Stimulated activated naive CD4-positive, alpha-beta T cell treated with Interleukin-2 at 50 U/mL for 16 hours (primary cell): Measurements from ENCODE around the gene WNK2.
A peak's percentile ranks its signal among the peaks of the same experiment; 100 is the strongest.

Experiments used
- DNase-seq: peaks from one replicate; lab custom pipeline; 2025; lab: John Stamatoyannopoulos, UW

Gene WNK2

GRCh38 chr9:93183663-93184431, at the start of gene WNK2:
TSS of gene WNK2 (plus strand) at chr9:93184139. CDS start at chr9:93184930, 791 bp downstream.
- DNase-seq = peak; percentile 8

GRCh38 chr9:93134740-93135444, 49.0 kb upstream of the WNK2 start:
- DNase-seq = no peak

- DNase-seq = no peak
Observed at GRCh38 chr9:93136011-93136440, 47.9 kb upstream of the WNK2 start.

GRCh38 chr9:93137362-93137761, 46.6 kb upstream of the WNK2 start:
- no peak for DNase-seq

- DNase-seq = no peak
Observed at GRCh38 chr9:93138171-93138764, 45.7 kb upstream of the WNK2 start.

- DNase-seq = no peak
Observed at GRCh38 chr9:93139365-93140182, 44.4 kb upstream of the WNK2 start.

- DNase-seq = no peak
Observed at GRCh38 chr9:93141771-93142483, 42.0 kb upstream of the WNK2 start.

- DNase-seq = peak; percentile 16
Observed at GRCh38 chr9:93143830-93144530, 40.0 kb upstream of the WNK2 start.

GRCh38 chr9:93146696-93147095, 37.2 kb upstream of the WNK2 start:
- peak; percentile 40 for DNase-seq

GRCh38 chr9:93147632-93148031, 36.3 kb upstream of the WNK2 start:
- DNase-seq = no peak

GRCh38 chr9:93148721-93149120, 35.2 kb upstream of the WNK2 start:
- no peak for DNase-seq

- DNase-seq = no peak
Observed at GRCh38 chr9:93149361-93149760, 34.6 kb upstream of the WNK2 start.

GRCh38 chr9:93151097-93151784, 32.7 kb upstream of the WNK2 start:
- no peak for DNase-seq

GRCh38 chr9:93154293-93154903, 29.5 kb upstream of the WNK2 start:
- DNase-seq = no peak

- DNase-seq = no peak
Observed at GRCh38 chr9:93155716-93156474, 28.0 kb upstream of the WNK2 start.

- peak; percentile 54 for DNase-seq
Observed at GRCh38 chr9:93156475-93157008, 27.4 kb upstream of the WNK2 start.

- DNase-seq = peak; percentile 64
Observed at GRCh38 chr9:93159601-93160471, 24.1 kb upstream of the WNK2 start.
